ENCODE data around the gene RANGRF. TPM values are rescaled to one million over a fixed set of nuclear protein-coding genes. Genes with fewer than 3 reads are reported as not detected.

The RANGRF gene
- total RNA-seq, 1 donor = 11.4 TPM

DNA sequence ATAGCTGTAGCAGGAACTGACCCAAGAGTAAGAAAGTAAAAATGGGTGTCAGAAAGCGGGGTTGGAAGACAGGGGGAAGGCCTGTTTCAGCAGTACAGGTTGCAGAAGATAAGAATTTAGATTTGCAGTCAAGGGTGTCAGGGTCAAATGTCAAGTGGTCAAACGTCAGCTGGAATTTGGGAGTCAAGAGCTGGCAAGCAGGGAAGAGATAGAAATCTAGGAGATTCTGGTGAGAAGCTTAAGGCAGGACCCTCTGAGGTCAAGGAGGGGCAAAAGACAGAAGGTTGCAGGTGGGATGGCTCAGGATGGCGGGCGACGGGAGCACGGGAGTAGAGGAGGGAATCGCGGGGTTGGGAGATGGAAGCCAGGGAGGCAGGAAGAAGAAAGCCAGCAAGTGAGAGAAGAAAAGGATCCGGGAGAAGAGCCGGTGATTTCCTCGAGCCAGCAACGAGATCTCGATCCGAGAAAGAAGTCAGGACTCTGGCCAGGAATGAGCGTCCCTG is 6.4 kb downstream of the RANGRF start:
- no peak for DNase-seq (ENCODE audit: low read depth)
- TF ChIP-seq, protein P1, sequence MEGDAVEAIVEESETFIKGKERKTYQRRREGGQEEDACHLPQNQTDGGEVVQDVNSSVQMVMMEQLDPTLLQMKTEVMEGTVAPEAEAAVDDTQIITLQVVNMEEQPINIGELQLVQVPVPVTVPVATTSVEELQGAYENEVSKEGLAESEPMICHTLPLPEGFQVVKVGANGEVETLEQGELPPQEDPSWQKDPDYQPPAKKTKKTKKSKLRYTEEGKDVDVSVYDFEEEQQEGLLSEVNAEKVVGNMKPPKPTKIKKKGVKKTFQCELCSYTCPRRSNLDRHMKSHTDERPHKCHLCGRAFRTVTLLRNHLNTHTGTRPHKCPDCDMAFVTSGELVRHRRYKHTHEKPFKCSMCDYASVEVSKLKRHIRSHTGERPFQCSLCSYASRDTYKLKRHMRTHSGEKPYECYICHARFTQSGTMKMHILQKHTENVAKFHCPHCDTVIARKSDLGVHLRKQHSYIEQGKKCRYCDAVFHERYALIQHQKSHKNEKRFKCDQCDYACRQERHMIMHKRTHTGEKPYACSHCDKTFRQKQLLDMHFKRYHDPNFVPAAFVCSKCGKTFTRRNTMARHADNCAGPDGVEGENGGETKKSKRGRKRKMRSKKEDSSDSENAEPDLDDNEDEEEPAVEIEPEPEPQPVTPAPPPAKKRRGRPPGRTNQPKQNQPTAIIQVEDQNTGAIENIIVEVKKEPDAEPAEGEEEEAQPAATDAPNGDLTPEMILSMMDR (IDR thresholded peaks at IDR 0.05; ENCODE audit: insufficient read depth, low read length) = no peak
- peak overlapping the region; percentile 67 for H3K4me3 ChIP-seq (ENCODE audit: low read depth, low read length)

DNA sequence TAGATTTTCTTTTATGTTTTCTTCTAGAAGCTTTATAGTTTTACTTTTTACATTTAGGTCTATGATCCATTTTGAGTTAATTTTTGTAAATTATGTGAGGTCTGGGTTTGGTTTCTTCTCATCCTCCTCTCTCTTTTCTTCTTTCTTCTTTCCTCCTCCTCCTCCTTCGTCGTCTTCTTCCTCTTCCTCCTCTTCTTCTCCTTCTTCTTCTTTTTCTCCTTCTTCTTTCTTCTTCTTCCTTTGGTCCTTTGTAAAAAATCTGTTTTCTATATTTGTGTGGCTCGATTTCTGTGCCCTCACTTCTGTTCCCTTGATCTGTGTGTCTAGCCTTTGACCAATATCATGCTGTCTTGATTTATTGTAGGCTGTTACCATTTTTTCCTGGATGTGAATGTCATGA is 11.8 kb downstream of the RANGRF start:
- H3K4me3 ChIP-seq (ENCODE audit: low read depth, low read length) = no peak overlapping the region
- no peak for DNase-seq (ENCODE audit: low read depth)
- TF ChIP-seq, protein P1 (IDR thresholded peaks at IDR 0.05; ENCODE audit: insufficient read depth, low read length) = no peak

DNA sequence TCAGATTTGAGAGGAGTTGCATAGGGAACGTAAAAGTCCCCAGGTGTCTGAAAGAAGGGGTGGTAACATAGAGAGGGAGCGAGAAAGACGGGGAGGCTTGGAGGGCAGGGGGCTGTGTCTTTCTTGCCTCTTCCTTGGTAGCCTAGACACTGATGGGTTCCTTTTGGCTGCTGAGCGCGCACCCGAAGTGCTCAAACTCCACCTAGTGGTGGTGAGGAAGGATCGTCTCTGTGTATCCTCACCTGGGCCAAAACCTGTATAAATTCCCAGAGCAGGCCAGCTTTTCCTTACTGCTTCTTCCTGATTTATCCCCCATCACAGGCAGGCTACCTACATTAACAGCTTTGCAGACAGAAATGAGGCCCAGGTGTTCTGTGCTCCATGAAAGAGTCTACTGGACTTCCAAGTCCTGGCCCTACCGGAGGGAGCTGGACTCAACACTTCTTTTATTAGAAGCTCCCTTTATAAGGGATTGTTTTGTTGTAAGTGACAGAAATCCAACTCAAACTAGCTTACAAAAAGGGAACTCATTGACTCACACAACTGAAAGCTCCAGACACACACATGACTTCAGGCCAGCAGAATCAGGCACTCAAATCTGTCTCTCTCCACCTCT is 12.3 kb downstream of the RANGRF start:
- H3K4me3 ChIP-seq (ENCODE audit: low read depth, low read length) = no peak overlapping the region
- peak; percentile 67 for DNase-seq (ENCODE audit: low read depth)
- TF ChIP-seq, protein P1 (IDR thresholded peaks at IDR 0.05; ENCODE audit: insufficient read depth, low read length) = peak; percentile 86

DNA sequence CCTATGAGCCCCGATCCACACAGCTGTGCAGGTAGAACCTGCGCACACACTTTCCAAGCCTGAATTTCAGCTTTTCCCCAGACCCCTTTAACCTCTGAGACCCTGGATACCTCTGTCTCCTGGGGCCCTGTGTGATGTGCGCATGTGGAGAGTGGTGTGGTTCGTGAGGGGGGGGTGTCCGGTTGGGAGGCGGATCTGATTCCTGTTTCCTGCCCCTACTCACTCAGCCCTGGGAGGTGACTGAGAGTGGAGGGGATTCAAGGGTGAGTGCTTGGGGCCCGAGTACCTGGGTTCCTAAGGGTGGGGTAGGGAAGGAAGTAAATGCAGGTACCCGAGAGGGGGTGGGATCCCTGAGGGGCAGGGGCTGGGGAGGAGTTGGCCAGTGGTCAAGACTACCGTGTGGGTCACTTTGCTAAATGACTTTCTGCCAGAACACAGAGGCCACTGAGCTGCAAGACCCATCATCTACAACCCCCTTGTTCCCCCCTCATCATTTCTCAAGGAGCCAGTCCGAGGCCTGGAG is 22.2 kb downstream of the RANGRF start:
- H3K4me3 ChIP-seq (ENCODE audit: low read depth, low read length) = no peak overlapping the region
- no peak for DNase-seq (ENCODE audit: low read depth)
- TF ChIP-seq, protein P1 (IDR thresholded peaks at IDR 0.05; ENCODE audit: insufficient read depth, low read length) = no peak

DNA sequence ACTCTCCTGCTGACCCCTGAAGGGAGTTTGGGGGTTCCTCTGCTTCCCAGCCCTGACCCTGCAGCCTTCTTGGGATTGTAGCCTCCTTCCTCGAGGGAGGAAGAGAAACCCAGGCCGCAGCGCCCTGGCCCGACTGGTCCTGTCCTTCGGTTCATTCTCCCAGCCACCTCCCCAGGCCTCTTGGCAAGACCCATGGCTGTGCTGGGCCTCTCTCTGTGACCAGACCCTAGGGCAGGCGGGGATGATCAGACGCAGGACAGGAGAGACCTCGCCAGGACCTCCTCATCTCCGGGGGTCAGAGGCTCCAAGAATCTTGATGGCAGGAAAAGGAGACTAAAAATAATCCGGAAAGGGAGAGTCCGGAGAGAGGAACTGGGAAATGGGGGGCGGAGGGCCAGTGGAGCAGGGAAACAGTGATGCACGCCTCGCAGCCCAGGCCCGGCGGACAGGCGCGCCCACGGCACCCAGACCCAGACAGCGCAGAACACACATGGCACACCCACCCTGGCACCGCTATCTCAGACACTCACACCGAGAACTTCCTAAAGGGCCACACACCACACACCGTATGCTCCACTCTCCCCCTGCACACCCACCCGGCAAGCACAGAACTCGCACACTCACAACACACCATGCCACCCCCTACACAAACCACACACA is 22.8 kb downstream of the RANGRF start:
- H3K4me3 ChIP-seq (ENCODE audit: low read depth, low read length) = no peak overlapping the region
- no peak for DNase-seq (ENCODE audit: low read depth)
- TF ChIP-seq, protein P1 (IDR thresholded peaks at IDR 0.05; ENCODE audit: insufficient read depth, low read length) = no peak

DNA sequence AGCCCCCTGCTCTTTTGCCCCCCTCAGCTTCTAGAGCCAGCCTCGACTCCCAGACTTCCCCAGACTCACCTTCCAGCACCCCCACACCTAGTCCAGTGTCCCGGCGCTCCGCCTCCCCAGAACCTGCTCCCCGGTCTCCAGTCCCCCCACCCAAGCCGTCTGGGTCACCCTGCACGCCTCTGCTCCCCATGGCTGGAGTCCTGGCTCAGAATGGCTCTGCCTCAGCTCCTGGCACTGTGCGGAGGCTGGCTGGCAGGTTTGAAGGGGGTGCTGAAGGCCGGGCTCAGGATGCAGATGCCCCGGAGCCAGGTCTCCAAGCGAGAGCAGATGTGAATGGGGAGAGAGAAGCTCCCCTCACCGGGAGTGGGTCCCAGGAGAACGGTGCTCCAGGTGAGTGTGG is 23.8 kb downstream of the RANGRF start:
- no peak for DNase-seq (ENCODE audit: low read depth)
- TF ChIP-seq, protein P1 (IDR thresholded peaks at IDR 0.05; ENCODE audit: insufficient read depth, low read length) = no peak
- no peak overlapping the region for H3K4me3 ChIP-seq (ENCODE audit: low read depth, low read length)
